HepG2 (cell line): Measurements from ENCODE around the gene TRIM4.

Experiments used
- ZNF33B ChIP-seq: sonication (generic); formaldehyde crosslinking; IDR thresholded peaks from 2 replicates; pipeline ENCODE4 v1.5.1; 2020; ENCODE audit warnings: mild to moderate bottlenecking, missing genetic modification reagents
- ZNF354B ChIP-seq: sonication (generic); formaldehyde crosslinking; IDR thresholded peaks from 2 replicates; pipeline ENCODE4 v1.8.0; 2022; ENCODE audit warnings: mild to moderate bottlenecking, missing genetic modification reagents
- ZNF629 ChIP-seq: sonication (generic); formaldehyde crosslinking; conservative IDR thresholded peaks from 2 replicates; pipeline ENCODE4 v1.5.0; 2020; ENCODE audit warnings: missing genetic modification reagents

DNA sequence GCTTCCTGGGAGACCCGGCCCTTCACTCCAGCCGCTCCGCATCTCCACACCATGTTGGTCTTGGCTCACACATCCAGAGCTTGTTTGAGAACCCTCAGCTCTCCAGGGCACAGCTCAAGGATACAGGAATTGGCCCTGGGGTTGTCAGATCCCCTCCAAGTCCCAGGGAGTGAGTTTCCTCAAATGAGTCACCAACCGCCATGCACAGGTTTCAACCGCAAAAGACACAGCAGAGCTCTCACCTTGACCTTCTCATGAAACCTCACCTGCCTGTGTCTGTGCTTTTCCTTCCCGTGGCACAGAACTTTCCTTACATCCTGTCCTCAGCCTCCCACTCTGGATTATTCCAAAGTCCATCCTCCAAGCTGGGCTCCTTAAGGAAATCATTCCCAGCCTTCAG, 35.9 kb upstream of the TRIM4 start:
- TF ChIP-seq ZNF629, result no peak
- no peak for TF ChIP-seq ZNF354B (CRISPR knock-in tag)
- no peak for TF ChIP-seq ZNF33B (CRISPR knock-in tag)
